Hepatocyte (in vitro differentiated cells): ENCODE results near the gene DTNBP1. TPM values are rescaled to one million over a fixed set of nuclear protein-coding genes. Genes with fewer than 3 reads are reported as not detected.

Source experiments
- DNase-seq: peaks from one replicate; pipeline ENCODE4 v3.0.0-alpha.2; 2016; ENCODE audit warnings: low spot score
- H2AFZ ChIP-seq: fragments of 200-600 bp; sonication (generic); 2 replicates; pipeline ENCODE4 v1.6.0; 2016; ENCODE audit warnings: antibody characterized with exemption, mild to moderate bottlenecking
- H3K27ac ChIP-seq: fragments of 200-600 bp; sonication (generic); 2 replicates; pipeline ENCODE4 v1.5.1; 2016; ENCODE audit warnings: mild to moderate bottlenecking
- H3K27me3 ChIP-seq: fragments of 200-600 bp; sonication (generic); 2 replicates; pipeline ENCODE4 v1.6.1; 2016
- H3K36me3 ChIP-seq: fragments of 200-600 bp; sonication (generic); replicated peaks from 2 replicates; pipeline ENCODE4 v1.5.1; 2016; ENCODE audit warnings: low read depth; ENCODE audit not compliant: insufficient read depth
- H3K4me1 ChIP-seq: fragments of 200-600 bp; sonication (generic); 2 replicates; pipeline ENCODE4 v1.5.1; 2016; ENCODE audit warnings: mild to moderate bottlenecking, moderate library complexity; ENCODE audit not compliant: insufficient read depth
- H3K4me2 ChIP-seq: fragments of 200-600 bp; sonication (generic); 2 replicates; pipeline ENCODE4 v1.6.0; 2016
- H3K4me3 ChIP-seq: fragments of 200-600 bp; sonication (generic); 2 replicates; pipeline ENCODE4 v1.5.1; 2016; ENCODE audit warnings: mild to moderate bottlenecking
- H3K79me2 ChIP-seq: fragments of 200-600 bp; sonication (generic); 2 replicates; pipeline ENCODE4 v1.6.0; 2017; ENCODE audit warnings: mild to moderate bottlenecking
- H3K9me2 ChIP-seq: fragments of 200-600 bp; sonication (generic); replicated peaks from 2 replicates; pipeline ENCODE4 v1.6.0; 2017; ENCODE audit warnings: mild to moderate bottlenecking; ENCODE audit not compliant: insufficient read depth
- H3K9me3 ChIP-seq: fragments of 200-600 bp; sonication (generic); 2 replicates; pipeline ENCODE4 v1.5.1; 2016; ENCODE audit warnings: low read depth, mild to moderate bottlenecking
- H4K20me1 ChIP-seq: fragments of 200-600 bp; sonication (generic); 2 replicates; pipeline ENCODE4 v1.6.0; 2016; ENCODE audit warnings: mild to moderate bottlenecking; ENCODE audit not compliant: insufficient read depth, poor library complexity, severe bottlenecking
- EZH2 ChIP-seq: fragments of 200-600 bp; sonication (generic); IDR thresholded peaks from 2 replicates; pipeline ENCODE4 v1.6.1; 2016; ENCODE audit warnings: antibody characterized with exemption, mild to moderate bottlenecking, borderline replicate concordance
- EZH2phosphoT487 ChIP-seq: fragments of 200-600 bp; sonication (generic); IDR thresholded peaks from one replicate; pipeline ENCODE4 v1.6.1; 2018; ENCODE audit warnings: antibody characterized with exemption, mild to moderate bottlenecking, low read depth, moderate library complexity; ENCODE audit not compliant: unreplicated experiment, severe bottlenecking
- WGBS: methylation state at CpG from one replicate; pipeline ENCODE4 v1.1.6; 2016; ENCODE audit warnings: low lambda C conversion rate; ENCODE audit errors: missing lambda C conversion rate; 5-methylcytosine and 5-hydroxymethylcytosine counted together
- polyA plus RNA-seq: library from polyadenylated mRNA; unstranded; fragments of >200 nt; fragmentation: Nextera tagmentation; extraction: Ambion mirVana; gene quantifications from 2 replicates; pipeline ENCODE4 v1.2.1, GENCODE V29; 2016
- total RNA-seq: library from RNA; depleted of rRNA; stranded (reverse); fragments of >200 nt; gene quantifications from 2 replicates; pipeline ENCODE4 v1.2.3, GENCODE V29; 2014
- TF ChIP-seq, protein P1 (sequence below): fragments of 200-600 bp; sonication (generic); IDR thresholded peaks from 2 replicates; pipeline ENCODE4 v1.5.1; 2016; ENCODE audit warnings: antibody characterized with exemption, mild to moderate bottlenecking; ENCODE audit not compliant: poor library complexity

DTNBP1 gene
- total and polyA plus RNA-seq, 2 experiments from 2014 or later = 3.4 to 25.6 TPM

DNA sequence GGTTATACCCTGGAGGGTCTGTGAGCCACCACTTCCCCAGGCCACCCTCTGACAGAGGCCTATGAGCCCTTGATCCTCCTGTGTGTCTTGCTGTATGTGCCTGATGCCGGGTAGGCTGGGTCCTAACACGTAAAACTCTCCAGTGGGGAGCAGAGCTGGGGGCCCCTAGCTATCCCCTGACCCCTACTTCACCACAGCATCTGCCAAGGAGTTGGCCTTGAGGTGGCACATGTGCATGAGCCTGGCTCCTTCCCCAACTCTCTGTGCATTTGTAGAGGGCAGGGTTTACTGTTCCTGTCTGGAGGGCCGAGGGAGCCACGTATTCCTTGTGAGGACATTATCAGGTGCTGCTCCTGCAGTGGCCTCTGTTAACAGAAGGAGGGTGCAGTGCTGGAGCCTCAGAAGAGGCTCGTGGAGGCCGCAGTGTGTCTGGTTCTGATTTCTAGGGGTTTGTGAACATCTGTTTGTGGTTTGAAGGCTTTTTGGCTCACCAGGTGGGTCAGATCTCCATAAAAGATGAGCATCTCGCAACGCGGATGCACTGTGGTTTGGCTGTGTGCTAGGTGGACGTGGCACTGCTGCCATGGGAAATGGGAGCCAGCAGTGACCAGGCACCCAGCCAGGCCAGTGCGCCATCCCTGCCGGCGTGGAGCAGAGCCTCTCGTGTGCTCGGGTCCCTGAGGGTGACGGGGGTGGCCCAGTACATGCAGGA is 152.1 kb downstream of the DTNBP1 start:
- H3K27me3 ChIP-seq = no peaks in the 10 kb centered on the region
- no peak overlapping the region for H3K27ac ChIP-seq
- H3K9me3 ChIP-seq = no peaks in the 10 kb centered on the region
- DNase-seq = no peak
- H3K4me3 ChIP-seq = no peak overlapping the region
- no peaks in the 10 kb centered on the region for H3K9me2 ChIP-seq
- peaks cover under 1% of the 10 kb centered on the region for H4K20me1 ChIP-seq
- WGBS = 72% methylated on average over 16 of the region's 16 CpGs
- no peak overlapping the region for H3K4me2 ChIP-seq
- no peaks in the 10 kb centered on the region for H3K36me3 ChIP-seq
- H3K79me2 ChIP-seq = peaks cover 6% of the 10 kb centered on the region
- peaks cover 4% of the 10 kb centered on the region for H3K4me1 ChIP-seq
- TF ChIP-seq, protein P1, sequence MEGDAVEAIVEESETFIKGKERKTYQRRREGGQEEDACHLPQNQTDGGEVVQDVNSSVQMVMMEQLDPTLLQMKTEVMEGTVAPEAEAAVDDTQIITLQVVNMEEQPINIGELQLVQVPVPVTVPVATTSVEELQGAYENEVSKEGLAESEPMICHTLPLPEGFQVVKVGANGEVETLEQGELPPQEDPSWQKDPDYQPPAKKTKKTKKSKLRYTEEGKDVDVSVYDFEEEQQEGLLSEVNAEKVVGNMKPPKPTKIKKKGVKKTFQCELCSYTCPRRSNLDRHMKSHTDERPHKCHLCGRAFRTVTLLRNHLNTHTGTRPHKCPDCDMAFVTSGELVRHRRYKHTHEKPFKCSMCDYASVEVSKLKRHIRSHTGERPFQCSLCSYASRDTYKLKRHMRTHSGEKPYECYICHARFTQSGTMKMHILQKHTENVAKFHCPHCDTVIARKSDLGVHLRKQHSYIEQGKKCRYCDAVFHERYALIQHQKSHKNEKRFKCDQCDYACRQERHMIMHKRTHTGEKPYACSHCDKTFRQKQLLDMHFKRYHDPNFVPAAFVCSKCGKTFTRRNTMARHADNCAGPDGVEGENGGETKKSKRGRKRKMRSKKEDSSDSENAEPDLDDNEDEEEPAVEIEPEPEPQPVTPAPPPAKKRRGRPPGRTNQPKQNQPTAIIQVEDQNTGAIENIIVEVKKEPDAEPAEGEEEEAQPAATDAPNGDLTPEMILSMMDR = no peak
- TF ChIP-seq EZH2 (no peak), EZH2phosphoT487 (no peak)
- H2AFZ ChIP-seq = no peak overlapping the region

DNA sequence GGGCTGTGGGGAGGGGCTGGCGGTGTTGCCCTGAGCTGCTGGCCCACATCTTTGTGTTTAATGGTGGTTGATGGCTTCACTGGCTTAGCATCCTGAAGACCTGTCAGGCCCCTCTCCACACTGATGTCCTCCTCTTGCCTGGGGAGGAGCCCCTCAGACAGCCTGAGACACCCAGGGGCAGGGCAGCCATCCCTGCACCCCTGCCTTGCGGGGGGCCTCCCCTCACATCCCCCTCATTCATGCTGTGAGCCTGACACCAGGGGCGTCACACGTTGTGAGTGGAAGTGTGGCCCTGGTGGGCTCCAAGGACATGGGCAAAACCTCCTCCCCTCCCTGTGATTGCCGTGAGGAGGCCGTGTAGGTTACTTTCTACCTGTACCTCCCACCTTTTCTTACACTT is 152.7 kb downstream of the DTNBP1 start:
- Histone ChIP-seq H3K36me3 (no peaks in the 10 kb centered on the region), H4K20me1 (peaks cover 6% of the 10 kb centered on the region), H2AFZ (no peak overlapping the region), H3K79me2 (peaks cover 6% of the 10 kb centered on the region), H3K9me3 (no peaks in the 10 kb centered on the region), H3K9me2 (no peaks in the 10 kb centered on the region), H3K27me3 (no peaks in the 10 kb centered on the region), H3K4me2 (no peak overlapping the region), H3K4me1 (peaks cover 10% of the 10 kb centered on the region), H3K27ac (no peak overlapping the region), H3K4me3 (no peak overlapping the region)
- WGBS = 98% methylated on average over 6 of the region's 6 CpGs
- TF ChIP-seq EZH2 = no peak
- no peak for TF ChIP-seq EZH2phosphoT487
- TF ChIP-seq, protein P1 = no peak
- DNase-seq = no peak

DNA sequence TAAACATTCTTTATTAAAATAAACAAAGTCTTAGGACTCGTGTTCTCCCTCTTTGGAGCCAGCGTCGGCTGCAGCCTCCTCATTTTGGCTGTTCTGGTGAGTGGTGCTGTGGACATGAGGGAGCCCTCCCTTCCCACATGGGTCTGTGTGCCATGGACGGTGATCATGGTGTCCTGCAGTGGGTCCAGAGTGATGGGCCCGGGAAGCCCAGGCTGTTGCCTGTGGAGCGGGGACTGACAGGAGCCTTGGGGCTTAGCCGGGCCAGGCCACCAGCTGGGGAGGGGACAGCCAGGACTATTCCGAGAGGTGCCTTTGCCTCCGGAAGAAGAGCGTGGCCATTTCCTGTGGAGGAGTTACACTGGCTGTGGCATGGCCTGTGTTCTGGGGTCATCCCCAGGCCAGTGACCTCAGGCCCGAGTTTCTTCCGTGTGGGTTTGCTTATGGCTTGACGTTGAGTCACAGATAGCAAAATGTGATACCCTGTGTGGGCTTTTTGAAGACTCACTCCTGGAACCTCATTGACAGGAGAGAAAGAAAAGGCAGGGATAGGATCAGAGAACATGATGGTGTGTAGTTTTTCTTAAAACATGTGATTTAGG is 153.4 kb downstream of the DTNBP1 start:
- Histone ChIP-seq H3K79me2 (peaks cover 6% of the 10 kb centered on the region), H3K27ac (no peak overlapping the region), H3K9me3 (no peaks in the 10 kb centered on the region), H2AFZ (no peak overlapping the region), H3K4me1 (peaks cover 13% of the 10 kb centered on the region), H3K36me3 (no peaks in the 10 kb centered on the region), H3K4me2 (no peak overlapping the region), H3K27me3 (no peaks in the 10 kb centered on the region), H3K9me2 (no peaks in the 10 kb centered on the region), H4K20me1 (peaks cover 6% of the 10 kb centered on the region), H3K4me3 (no peak overlapping the region)
- DNase-seq = no peak
- 72% methylated on average over 13 of the region's 13 CpGs for WGBS
- TF ChIP-seq EZH2phosphoT487 (no peak), EZH2 (no peak)
- TF ChIP-seq, protein P1 = no peak
